Left lung (tissue), 10 donors: ENCODE measurements around the gene SIN3A. TPM values are rescaled to one million over a fixed set of nuclear protein-coding genes. Genes with fewer than 3 reads are reported as not detected.
"Not testable (repeated sequence)": the region's sequence is repeated elsewhere in the genome, so short reads cannot be mapped to it uniquely, and the experiment has no call there.

Experiments used
- ATAC-seq: fragments of 200-7000 bp; cut with Tn5 transposase; one replicate; pipeline ENCODE4 v1.9.1; 2020; ENCODE audit warnings: moderate library complexity
- DNase-seq, 4 donors: peaks; one replicate each; pipeline ENCODE4 v3.0.0-alpha.2; 2013 to 2020
- H3K27ac ChIP-seq, 2 donors: fragments of 200-600 bp; sonication (generic) in 1 of 2; one replicate each; pipeline versions ENCODE4 v1.5.0 to v1.8.0; 2020 to 2021
- H3K27me3 ChIP-seq, 2 donors: fragments of 200-600 bp; sonication (generic) in 1 of 2; one replicate each; pipeline versions ENCODE4 v1.5.0 to v1.8.0; 2020 to 2021
- H3K36me3 ChIP-seq, 2 donors: fragments of 200-600 bp; sonication (generic) in 1 of 2; one replicate each; pipeline versions ENCODE4 v1.5.0 to v1.8.0; 2020 to 2021
- H3K4me1 ChIP-seq, 2 donors: fragments of 200-600 bp; one replicate each; pipeline ENCODE4 v1.8.0; 2021
- H3K4me3 ChIP-seq, 2 donors: fragments of 200-600 bp; sonication (generic) in 1 of 2; one replicate each; pipeline versions ENCODE4 v1.5.0 to v1.8.0; 2020 to 2021; ENCODE audit warnings: mild to moderate bottlenecking in 1 of 2
- H3K9me3 ChIP-seq, 2 donors: fragments of 200-600 bp; sonication (generic) in 1 of 2; one replicate each; pipeline versions ENCODE4 v1.5.0 to v1.8.0; 2020 to 2021
- intact Hi-C, 2 donors: fragments of 100-400 bp; cut with DNase I; formaldehyde crosslinking; loops; one replicate each; pipeline versions ENCODE4 v1.11.2 to v1.14.2; 2022
- polyA plus RNA-seq, 6 donors: library from polyadenylated mRNA; unstranded; fragments of 120-200 nt; gene quantifications; one replicate each; pipeline ENCODE4 v1.2.1, GENCODE V29; 2013; ENCODE audit not compliant: insufficient read length in 6 of 6
- total RNA-seq, 2 donors: library from RNA; stranded (reverse); fragmentation: NEBNext Ultra II Directional; extraction: Animal tissue kit (Norgen Biotek cat#: 25700); gene quantifications; one replicate each; pipeline ENCODE4 v1.2.1, GENCODE V29; 2021
- TF ChIP-seq, protein P1 (sequence below), 2 donors: fragments of 200-600 bp; sonication (generic) in 1 of 2; IDR thresholded peaks; one replicate each; pipeline versions ENCODE4 v1.5.0 to v1.8.0; 2021; ENCODE audit warnings: antibody characterized with exemption in 2 of 2
- donor health status: DM: no; HTN: yes; CAD: no.
- donor health status: DM: no; HTN: no; CAD: no.

SIN3A gene
- total and polyA plus RNA-seq, 8 donors = 49.4 to 67.5 (median 62.1) TPM

DNA sequence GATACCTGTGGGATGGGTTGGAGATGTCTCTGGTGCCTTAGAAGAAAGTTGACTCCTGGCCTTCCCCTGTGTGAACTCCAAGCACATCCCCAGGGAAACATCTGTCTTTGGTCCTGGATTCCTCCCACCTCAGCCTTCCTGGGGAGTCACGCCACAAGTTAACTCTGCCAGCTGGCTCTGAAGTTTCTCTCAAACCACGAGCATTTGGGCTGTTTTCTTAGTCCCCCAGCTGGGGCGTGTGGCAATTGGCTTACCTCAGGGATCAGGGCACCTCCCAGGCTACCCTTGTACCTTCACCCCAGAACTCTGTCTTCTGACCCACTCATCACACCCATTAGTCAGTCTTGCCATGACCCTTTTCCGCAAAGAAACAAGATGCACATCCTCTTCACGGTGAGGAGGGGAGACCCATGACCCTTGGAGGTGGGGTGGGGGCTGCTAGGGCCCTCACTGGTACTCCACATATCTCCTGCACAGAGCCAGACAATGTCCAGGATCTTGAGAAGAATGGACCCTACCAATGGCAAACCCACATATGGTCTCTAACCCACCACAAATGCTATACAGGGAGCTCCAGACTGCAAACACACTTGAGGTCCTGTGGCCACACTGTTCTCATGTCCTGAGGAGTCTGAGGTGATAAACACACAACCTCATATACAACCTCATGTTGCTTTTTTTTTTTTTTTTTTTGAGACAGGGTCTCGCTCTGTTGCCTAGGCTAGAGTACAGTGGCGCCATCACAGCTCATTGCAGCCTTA is 100.7 kb downstream of the SIN3A start:
- ATAC-seq (no peak), DNase-seq (no peak)
- TF ChIP-seq, protein P1, sequence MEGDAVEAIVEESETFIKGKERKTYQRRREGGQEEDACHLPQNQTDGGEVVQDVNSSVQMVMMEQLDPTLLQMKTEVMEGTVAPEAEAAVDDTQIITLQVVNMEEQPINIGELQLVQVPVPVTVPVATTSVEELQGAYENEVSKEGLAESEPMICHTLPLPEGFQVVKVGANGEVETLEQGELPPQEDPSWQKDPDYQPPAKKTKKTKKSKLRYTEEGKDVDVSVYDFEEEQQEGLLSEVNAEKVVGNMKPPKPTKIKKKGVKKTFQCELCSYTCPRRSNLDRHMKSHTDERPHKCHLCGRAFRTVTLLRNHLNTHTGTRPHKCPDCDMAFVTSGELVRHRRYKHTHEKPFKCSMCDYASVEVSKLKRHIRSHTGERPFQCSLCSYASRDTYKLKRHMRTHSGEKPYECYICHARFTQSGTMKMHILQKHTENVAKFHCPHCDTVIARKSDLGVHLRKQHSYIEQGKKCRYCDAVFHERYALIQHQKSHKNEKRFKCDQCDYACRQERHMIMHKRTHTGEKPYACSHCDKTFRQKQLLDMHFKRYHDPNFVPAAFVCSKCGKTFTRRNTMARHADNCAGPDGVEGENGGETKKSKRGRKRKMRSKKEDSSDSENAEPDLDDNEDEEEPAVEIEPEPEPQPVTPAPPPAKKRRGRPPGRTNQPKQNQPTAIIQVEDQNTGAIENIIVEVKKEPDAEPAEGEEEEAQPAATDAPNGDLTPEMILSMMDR (IDR thresholded peaks at IDR 0.05) = no peak
- H3K27me3 ChIP-seq = peaks cover 0 to 35% of the 10 kb centered on the region in 2 donors
- peaks cover 11 to 49% of the 10 kb centered on the region in 2 donors for H3K4me1 ChIP-seq
- H3K9me3 ChIP-seq = no peaks in the 10 kb centered on the region
- peaks cover 0 to 19% of the 10 kb centered on the region in 2 donors for H3K36me3 ChIP-seq
- intact Hi-C loops = no loop called here
- H3K27ac ChIP-seq = no peak overlapping the region
- H3K4me3 ChIP-seq = no peak overlapping the region

DNA sequence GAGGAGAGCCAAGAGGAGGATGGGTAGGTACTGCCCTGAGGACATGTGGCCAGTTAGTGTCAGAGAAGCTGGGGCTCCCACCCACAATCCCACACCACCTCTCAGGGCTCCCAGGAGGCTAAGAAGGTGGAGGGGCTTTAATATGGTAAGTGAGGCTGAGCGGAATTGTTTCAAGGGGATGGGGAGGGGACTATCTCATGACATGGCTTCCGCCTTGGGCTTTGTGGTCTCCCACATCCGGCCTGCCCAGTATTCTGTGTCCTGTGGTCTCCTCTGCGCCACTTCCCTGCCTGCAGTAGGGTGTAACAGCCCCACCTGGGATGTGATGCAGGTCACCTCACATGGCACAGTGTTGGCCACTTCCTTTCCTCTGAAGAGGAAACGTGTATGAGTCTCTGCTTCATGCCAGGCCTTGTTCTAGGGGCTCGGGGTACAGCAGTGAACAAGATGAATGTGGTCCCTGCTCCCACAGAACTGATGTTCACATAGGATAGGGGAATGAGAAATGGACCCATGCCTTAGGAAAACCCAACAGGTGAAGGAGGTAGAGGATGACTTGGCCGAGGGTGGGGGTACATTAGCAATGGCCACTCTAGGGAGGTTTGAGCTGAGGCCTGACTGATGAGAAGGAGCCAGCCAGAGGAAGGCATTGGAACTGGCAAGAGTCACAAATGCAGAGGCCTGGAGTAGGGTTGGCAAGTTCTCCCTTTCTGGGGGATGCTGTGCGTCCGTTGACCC is 101.5 kb downstream of the SIN3A start:
- Histone ChIP-seq H3K9me3 (no peaks in the 10 kb centered on the region), H3K27ac (peak overlapping the region in 1 of 2 donors; percentile 62), H3K4me3 (no peak overlapping the region), H3K27me3 (peaks cover 0 to 37% of the 10 kb centered on the region in 2 donors), H3K36me3 (peaks cover 0 to 12% of the 10 kb centered on the region in 2 donors), H3K4me1 (peaks cover 11 to 49% of the 10 kb centered on the region in 2 donors)
- no peak for ATAC-seq
- TF ChIP-seq, protein P1 (IDR thresholded peaks at IDR 0.05) = no peak
- intact Hi-C loops = no loop called here
- peak in 2 of 4 donors; percentile 61 to 85 for DNase-seq

DNA sequence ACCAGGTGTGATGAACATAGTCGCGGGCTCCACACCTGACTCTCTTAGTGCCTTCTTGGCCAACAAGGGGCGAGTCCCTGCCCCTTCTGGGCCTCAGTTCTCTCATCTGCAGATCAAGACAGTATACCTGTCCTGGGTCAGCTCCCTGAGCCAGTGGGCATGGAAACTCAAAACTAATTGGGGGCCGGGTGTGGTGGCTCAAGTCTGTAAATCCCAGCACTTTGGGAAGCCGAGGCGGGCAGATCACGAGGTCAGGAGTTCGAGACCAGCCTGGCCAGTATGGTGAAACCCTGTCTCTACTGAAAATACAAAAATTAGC is 102.2 kb downstream of the SIN3A start:
- H3K4me3 ChIP-seq, H3K9me3 ChIP-seq, intact Hi-C loops, H3K36me3 ChIP-seq, DNase-seq, ATAC-seq: not testable (repeated sequence)
- Histone ChIP-seq H3K4me1 (peaks cover 11 to 49% of the 10 kb centered on the region in 2 donors), H3K27me3 (peaks cover 0 to 37% of the 10 kb centered on the region in 2 donors), H3K27ac (peak overlapping the region in 1 of 2 donors; percentile 71)

DNA sequence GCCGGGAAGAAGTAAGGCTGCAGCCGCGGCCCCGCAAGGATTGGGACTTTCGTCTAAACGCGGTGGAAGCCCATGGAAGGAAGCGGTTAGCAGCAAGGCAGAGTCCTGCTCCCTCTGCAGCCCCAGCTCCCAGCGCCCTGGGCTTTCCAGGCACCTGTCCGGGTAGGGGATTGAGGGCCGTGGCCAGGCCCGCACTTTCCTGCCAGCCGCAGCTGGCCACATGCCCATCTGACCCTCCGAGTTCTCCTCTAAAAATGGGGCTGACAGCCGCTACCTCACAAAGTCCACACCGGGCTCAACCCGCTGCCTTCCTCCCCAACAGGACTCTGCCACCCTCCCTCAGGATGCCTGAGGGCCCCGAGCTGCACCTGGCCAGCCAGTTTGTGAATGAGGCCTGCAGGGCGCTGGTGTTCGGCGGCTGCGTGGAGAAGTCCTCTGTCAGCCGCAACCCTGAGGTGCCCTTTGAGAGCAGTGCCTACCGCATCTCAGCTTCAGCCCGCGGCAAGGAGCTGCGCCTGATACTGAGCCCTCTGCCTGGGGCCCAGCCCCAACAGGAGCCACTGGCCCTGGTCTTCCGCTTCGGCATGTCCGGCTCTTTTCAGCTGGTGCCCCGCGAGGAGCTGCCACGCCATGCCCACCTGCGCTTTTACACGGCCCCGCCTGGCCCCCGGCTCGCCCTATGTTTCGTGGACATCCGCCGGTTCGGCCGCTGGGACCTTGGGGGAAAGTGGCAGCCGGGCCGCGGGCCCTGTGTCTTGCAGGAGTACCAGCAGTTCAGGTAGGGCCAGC is 102.7 kb downstream of the SIN3A start:
- peak; percentile 10 for ATAC-seq
- intact Hi-C loops = no loop called here
- Histone ChIP-seq H3K27ac (peak overlapping the region in 1 of 2 donors; percentile 71), H3K36me3 (no peaks in the 10 kb centered on the region), H3K4me1 (peaks cover 11 to 54% of the 10 kb centered on the region in 2 donors), H3K4me3 (peak overlapping the region; percentile 74 to 97), H3K27me3 (peaks cover 0 to 37% of the 10 kb centered on the region in 2 donors), H3K9me3 (no peaks in the 10 kb centered on the region)
- peak in 2 of 4 donors; percentile 10 to 80 for DNase-seq
- TF ChIP-seq, protein P1 (IDR thresholded peaks at IDR 0.05) = no peak

DNA sequence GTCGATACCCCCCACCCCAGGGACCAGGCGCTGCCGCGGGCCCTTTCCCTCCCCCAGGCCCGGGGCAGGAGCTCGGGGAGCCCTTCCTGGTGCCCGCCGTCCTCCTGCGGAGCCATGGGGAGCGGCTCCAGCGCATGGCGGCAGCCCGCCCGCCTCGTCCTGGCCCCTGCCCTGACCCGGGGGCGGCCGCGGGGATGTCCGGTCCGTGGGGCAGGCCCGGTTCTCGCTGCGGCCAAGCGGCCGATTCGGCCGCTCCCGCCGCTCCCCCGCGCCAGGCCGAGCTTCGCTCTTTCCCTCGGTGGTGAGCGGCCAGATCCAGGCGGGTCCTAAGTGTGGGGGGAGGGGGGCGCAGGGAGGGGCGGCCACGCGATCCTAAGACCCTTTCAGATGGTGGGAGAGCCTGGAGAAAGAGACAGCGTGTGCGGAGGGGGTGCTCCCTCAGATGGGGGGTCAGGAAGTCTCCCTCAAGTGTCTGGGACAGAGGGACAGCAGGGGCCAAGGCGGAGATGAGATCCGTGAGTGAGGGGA is 103.4 kb downstream of the SIN3A start:
- intact Hi-C loops = no loop called here
- Histone ChIP-seq H3K4me1 (peaks cover 11 to 59% of the 10 kb centered on the region in 2 donors), H3K4me3 (peak overlapping the region; percentile 74 to 97), H3K27me3 (peaks cover 0 to 37% of the 10 kb centered on the region in 2 donors), H3K9me3 (no peaks in the 10 kb centered on the region), H3K36me3 (no peaks in the 10 kb centered on the region), H3K27ac (peak overlapping the region; percentile 44 to 71)
- TF ChIP-seq, protein P1 (IDR thresholded peaks at IDR 0.05) = no peak
- ATAC-seq (peak; percentile 43), DNase-seq (peak in 2 of 4 donors; percentile 11 to 85)
